B cell (primary cell): ENCODE results near the gene ATP8A2. TPM values are rescaled to one million over a fixed set of nuclear protein-coding genes. Genes with fewer than 3 reads are reported as not detected.

Experiments used
- ATAC-seq: fragments of 200-7000 bp; cut with Tn5 transposase; one replicate; pipeline ENCODE4 v1.10.0; 2021; ENCODE audit warnings: low read depth, mild to moderate bottlenecking, moderate number of reproducible peaks, moderate library complexity
- CTCF ChIA-PET: fragments of 350-600 bp; sonication (Branson Sonifier 250); formaldehyde crosslinking; loops from one replicate; lab custom pipeline; 2021; ENCODE audit warnings: antibody characterized with exemption, inconsistent platforms; lab: Charles Lee
- POLR2A ChIA-PET: fragments of 350-600 bp; sonication (Branson Sonifier 250); formaldehyde crosslinking; loops from one replicate; lab custom pipeline; 2021; ENCODE audit warnings: antibody characterized with exemption; lab: Charles Lee
- DNase-seq: peaks from one replicate; pipeline ENCODE4 v3.0.0; 2013
- H2AFZ ChIP-seq: 2 replicates; pipeline ENCODE4 v1.6.1; 2012; ENCODE audit warnings: mild to moderate bottlenecking, low read depth, low read length; ENCODE audit not compliant: insufficient read depth, poor library complexity, severe bottlenecking
- H3K27ac ChIP-seq, 2 donors: 1 replicate in 1 of 2; 2 replicates in 1 of 2; pipeline ENCODE4 v1.5.1; 2012 to 2013; ENCODE audit warnings: low read length in 2 of 2, mild to moderate bottlenecking in 2 of 2, moderate library complexity in 1 of 2
- H3K27me3 ChIP-seq, 4 experiments: fragments of 200-600 bp in 1 of 4; sonication (generic) in 1 of 4; replicated peaks in 1 of 4; 1 replicate in 2 of 4; 2 replicates in 2 of 4; pipeline versions ENCODE4 v1.6.1 to v1.7.0; 2013 to 2016; ENCODE audit warnings: low read length in 3 of 4, mild to moderate bottlenecking in 2 of 4, mixed read lengths in 1 of 4, moderate library complexity in 1 of 4; ENCODE audit not compliant: insufficient read depth in 4 of 4, control insufficient read depth in 3 of 4; ENCODE audit errors: control extremely low read depth in 1 of 4
- H3K36me3 ChIP-seq, 2 experiments: replicated peaks in 1 of 2; 1 replicate in 1 of 2; 2 replicates in 1 of 2; pipeline versions ENCODE4 v1.6.1 to v1.7.1; 2013; ENCODE audit warnings: low read length in 1 of 2; ENCODE audit not compliant: insufficient read depth in 2 of 2, control insufficient read depth in 1 of 2; ENCODE audit errors: control extremely low read depth in 1 of 2, extremely low read depth in 1 of 2
- H3K4me1 ChIP-seq, 2 donors: fragments of 200-600 bp in 1 of 2; sonication (generic) in 1 of 2; 1 replicate in 1 of 2; 2 replicates in 1 of 2; pipeline versions ENCODE4 v1.5.1 to v1.6.1; 2013 to 2017; ENCODE audit warnings: low read length in 2 of 2; ENCODE audit not compliant: control insufficient read depth in 2 of 2, insufficient read depth in 2 of 2
- H3K4me2 ChIP-seq: replicated peaks from 2 replicates; pipeline ENCODE3; 2012; ENCODE audit warnings: mild to moderate bottlenecking, low read depth, low read length; ENCODE audit not compliant: poor library complexity, severe bottlenecking
- H3K4me3 ChIP-seq, 5 experiments: fragments of 200-600 bp in 1 of 5; sonication (generic) in 1 of 5; 1 replicate in 3 of 5; 2 replicates in 2 of 5; pipeline versions ENCODE4 v1.5.1 to v1.7.0; 2011 to 2016; ENCODE audit warnings: low read length in 4 of 5, mild to moderate bottlenecking in 4 of 5, low read depth in 2 of 5, control low read depth in 1 of 5, moderate library complexity in 1 of 5; ENCODE audit not compliant: insufficient read depth in 1 of 5; ENCODE audit errors: control extremely low read depth in 1 of 5, extremely low read depth in 1 of 5
- H3K79me2 ChIP-seq: fragments of 200-600 bp; sonication (generic); one replicate; pipeline ENCODE4 v1.6.0; 2016; ENCODE audit warnings: low read length; ENCODE audit not compliant: control insufficient read depth, insufficient read depth
- H3K9ac ChIP-seq: fragments of 200-600 bp; sonication (generic); 2 replicates; pipeline ENCODE4 v1.6.1; 2017; ENCODE audit warnings: mild to moderate bottlenecking, low read length, moderate library complexity
- H3K9me3 ChIP-seq, 3 donors: one replicate each; pipeline versions ENCODE4 v1.6.1 to v1.7.1; 2013; ENCODE audit warnings: low read length in 2 of 3; ENCODE audit not compliant: control insufficient read depth in 2 of 3, insufficient read depth in 1 of 3; ENCODE audit errors: control extremely low read depth in 1 of 3
- H4K20me1 ChIP-seq: 2 replicates; pipeline ENCODE4 v1.6.0; 2012; ENCODE audit warnings: mild to moderate bottlenecking, low read length; ENCODE audit not compliant: insufficient read depth, control insufficient read depth, poor library complexity, severe bottlenecking
- H3K27ac Mint-ChIP-seq: one replicate; pipeline ENCODE4 v1.8.0; 2021; ENCODE audit warnings: mixed read lengths
- H3K27me3 Mint-ChIP-seq: one replicate; pipeline ENCODE4 v1.8.0; 2021; ENCODE audit warnings: mixed read lengths
- H3K4me1 Mint-ChIP-seq: one replicate; pipeline ENCODE4 v1.8.0; 2021; ENCODE audit warnings: mixed read lengths
- H3K4me3 Mint-ChIP-seq: one replicate; pipeline ENCODE4 v1.8.0; 2021; ENCODE audit warnings: mixed read lengths
- H3K9me3 Mint-ChIP-seq: one replicate; pipeline ENCODE4 v1.8.0; 2022; ENCODE audit warnings: mixed read lengths; ENCODE audit not compliant: insufficient read depth
- EZH2 ChIP-seq: IDR thresholded peaks from 2 replicates; pipeline ENCODE4 v1.6.1; 2012; ENCODE audit warnings: borderline replicate concordance, low read depth, mild to moderate bottlenecking, moderate library complexity, low read length; ENCODE audit not compliant: insufficient read depth, poor library complexity, severe bottlenecking
- WGBS: methylation state at CpG from one replicate; pipeline ENCODE4 v1.1.5; 2013; ENCODE audit warnings: missing lambda C conversion rate; ENCODE audit not compliant: insufficient coverage; 5-methylcytosine and 5-hydroxymethylcytosine counted together
- intact Hi-C: fragments of 100-400 bp; cut with micrococcal nuclease; formaldehyde crosslinking; loops from one replicate; pipeline ENCODE4 v1.10.0; 2022
- polyA plus RNA-seq: library from polyadenylated mRNA; depleted of rRNA; stranded (reverse); fragments of >200 nt; gene quantifications from 2 replicates; pipeline ENCODE4 v1.2.3, GENCODE V29; 2012
- total RNA-seq, 2 donors: library from RNA; stranded (reverse); fragments of 120-200 nt in 1 of 2; gene quantifications; 1 replicate in 1 of 2; 2 replicates in 1 of 2; pipeline versions ENCODE4 v1.2.3 to v1.2.4, GENCODE V29; 2013 to 2022
- TF ChIP-seq, protein P1 (sequence below): fragments of 200-600 bp; IDR thresholded peaks from one replicate; pipeline ENCODE4 v1.8.0; 2022; ENCODE audit warnings: antibody characterized with exemption, mild to moderate bottlenecking

The ATP8A2 gene
- total and polyA plus RNA-seq, 2 donors (not counting 1 experiment from before 2014, with no cell fraction given): not detected

DNA sequence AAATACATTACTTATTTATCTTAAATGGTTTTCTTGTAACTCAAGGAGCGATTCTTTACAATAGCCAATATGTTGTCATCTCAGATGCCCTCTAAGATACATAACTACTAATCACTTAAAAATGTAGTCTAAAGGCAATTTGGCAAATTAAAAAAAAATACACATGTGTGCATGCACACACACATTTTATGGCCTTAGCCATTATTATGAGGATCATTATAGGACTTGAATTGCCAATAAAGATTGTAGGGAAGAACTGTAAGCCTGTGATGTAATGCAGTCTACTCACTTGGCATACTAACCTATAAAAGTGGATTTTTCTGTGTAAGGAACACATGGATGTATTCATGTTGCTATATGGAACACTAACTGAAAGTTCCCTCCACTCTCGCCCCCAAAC is 405.7 kb downstream of the ATP8A2 start:
- Mint-ChIP-seq H3K4me3 (no peak overlapping the region), H3K4me1 (peaks cover 11% of the 10 kb centered on the region), H3K9me3 (no peaks in the 10 kb centered on the region), H3K27ac (no peak overlapping the region), H3K27me3 (peaks cover 6% of the 10 kb centered on the region)
- Histone ChIP-seq H3K79me2 (no peaks in the 10 kb centered on the region), H3K4me1 (no peaks in the 10 kb centered on the region), H3K36me3 (no peaks in the 10 kb centered on the region), H3K4me2 (no peak overlapping the region), H3K27ac (no peak overlapping the region), H3K9ac (no peak overlapping the region), H3K27me3 (no peaks in the 10 kb centered on the region), H2AFZ (no peak overlapping the region), H3K4me3 (no peak overlapping the region), H4K20me1 (no peaks in the 10 kb centered on the region), H3K9me3 (no peaks in the 10 kb centered on the region)
- ChIA-PET CTCF (no interaction called here), POLR2A (no interaction called here)
- no CpG with 5 or more reads among the region's 2 CpGs for WGBS
- intact Hi-C loops: no loop called here
- no peak for TF ChIP-seq EZH2
- TF ChIP-seq, protein P1, sequence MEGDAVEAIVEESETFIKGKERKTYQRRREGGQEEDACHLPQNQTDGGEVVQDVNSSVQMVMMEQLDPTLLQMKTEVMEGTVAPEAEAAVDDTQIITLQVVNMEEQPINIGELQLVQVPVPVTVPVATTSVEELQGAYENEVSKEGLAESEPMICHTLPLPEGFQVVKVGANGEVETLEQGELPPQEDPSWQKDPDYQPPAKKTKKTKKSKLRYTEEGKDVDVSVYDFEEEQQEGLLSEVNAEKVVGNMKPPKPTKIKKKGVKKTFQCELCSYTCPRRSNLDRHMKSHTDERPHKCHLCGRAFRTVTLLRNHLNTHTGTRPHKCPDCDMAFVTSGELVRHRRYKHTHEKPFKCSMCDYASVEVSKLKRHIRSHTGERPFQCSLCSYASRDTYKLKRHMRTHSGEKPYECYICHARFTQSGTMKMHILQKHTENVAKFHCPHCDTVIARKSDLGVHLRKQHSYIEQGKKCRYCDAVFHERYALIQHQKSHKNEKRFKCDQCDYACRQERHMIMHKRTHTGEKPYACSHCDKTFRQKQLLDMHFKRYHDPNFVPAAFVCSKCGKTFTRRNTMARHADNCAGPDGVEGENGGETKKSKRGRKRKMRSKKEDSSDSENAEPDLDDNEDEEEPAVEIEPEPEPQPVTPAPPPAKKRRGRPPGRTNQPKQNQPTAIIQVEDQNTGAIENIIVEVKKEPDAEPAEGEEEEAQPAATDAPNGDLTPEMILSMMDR: no peak
- DNase-seq (no peak), ATAC-seq (no peak)

DNA sequence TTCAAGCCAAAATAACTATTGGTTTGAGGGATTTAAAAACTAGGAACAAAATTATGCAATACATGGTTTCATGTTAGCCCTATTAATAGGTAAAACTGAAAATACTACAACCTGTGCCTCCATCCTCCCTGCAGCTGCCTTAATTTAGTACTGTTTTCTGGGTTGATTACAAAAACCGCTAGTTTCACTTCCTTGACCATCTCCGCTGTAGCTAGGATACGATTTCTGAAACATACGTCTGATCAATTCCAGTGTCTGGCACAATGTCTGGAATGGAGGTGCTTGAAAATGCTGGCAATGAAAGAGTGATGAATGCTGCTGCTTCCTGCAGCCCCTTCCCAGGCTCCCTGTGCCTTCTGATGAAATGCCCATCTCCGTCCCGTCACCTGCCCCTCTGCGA is 406.6 kb downstream of the ATP8A2 start:
- TF ChIP-seq, protein P1: no peak
- TF ChIP-seq EZH2: no peak

More for the DNA sequence above, 406.6 kb downstream of the ATP8A2 start:
- no peak overlapping the region for H3K27ac ChIP-seq
- no peaks in the 10 kb centered on the region for H4K20me1 ChIP-seq
- Mint-ChIP-seq H3K27me3 (peaks cover 6% of the 10 kb centered on the region), H3K4me1 (peaks cover 11% of the 10 kb centered on the region), H3K9me3 (no peaks in the 10 kb centered on the region), H3K4me3 (no peak overlapping the region), H3K27ac (peak overlapping the region; percentile 2)
- H2AFZ ChIP-seq: no peak overlapping the region
- H3K79me2 ChIP-seq: no peaks in the 10 kb centered on the region
- H3K4me2 ChIP-seq: no peak overlapping the region
- no peaks in the 10 kb centered on the region for H3K36me3 ChIP-seq
- no peak overlapping the region for H3K4me3 ChIP-seq
- H3K9ac ChIP-seq: no peak overlapping the region
- ChIA-PET CTCF (no interaction called here), POLR2A (no interaction called here)
- 77% methylated on average over 2 of the region's 7 CpGs for WGBS
- intact Hi-C loops: no loop called here
- peak; percentile 9 for DNase-seq
- no peaks in the 10 kb centered on the region for H3K9me3 ChIP-seq
- no peaks in the 10 kb centered on the region for H3K27me3 ChIP-seq
- H3K4me1 ChIP-seq: no peaks in the 10 kb centered on the region
- no peak for ATAC-seq
